NB4 (cell line): ENCODE results near the gene ZNF358.

ENCODE experiments used
- MYC ChIP-seq: IDR thresholded peaks from 2 replicates; pipeline ENCODE4 v1.6.1; 2011; ENCODE audit warnings: low read depth, low read length
- TF ChIP-seq, protein P1 (sequence below): IDR thresholded peaks from one replicate; pipeline ENCODE4 v1.5.1; 2012; ENCODE audit warnings: low read depth, low read length

DNA sequence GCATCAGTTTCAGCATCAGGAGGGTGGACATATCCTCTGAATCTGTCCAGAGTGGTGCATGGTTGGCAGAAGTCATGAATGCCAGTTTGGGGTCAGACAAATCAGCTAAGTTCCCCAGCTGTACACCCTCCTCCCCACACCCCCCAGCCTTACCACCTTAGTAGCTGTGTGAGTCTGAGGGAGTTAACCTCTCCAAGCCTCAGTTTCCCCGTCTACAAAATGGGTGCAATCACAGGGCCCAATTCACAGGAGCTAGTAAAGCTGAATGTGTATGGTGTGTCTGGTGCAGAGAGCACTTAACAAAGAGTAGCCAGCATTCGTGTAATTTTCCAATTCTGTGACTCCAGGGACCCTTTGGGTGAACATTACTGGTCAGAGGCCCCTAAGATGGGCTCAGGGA is 13.4 kb upstream of the ZNF358 start:
- TF ChIP-seq, protein P1, sequence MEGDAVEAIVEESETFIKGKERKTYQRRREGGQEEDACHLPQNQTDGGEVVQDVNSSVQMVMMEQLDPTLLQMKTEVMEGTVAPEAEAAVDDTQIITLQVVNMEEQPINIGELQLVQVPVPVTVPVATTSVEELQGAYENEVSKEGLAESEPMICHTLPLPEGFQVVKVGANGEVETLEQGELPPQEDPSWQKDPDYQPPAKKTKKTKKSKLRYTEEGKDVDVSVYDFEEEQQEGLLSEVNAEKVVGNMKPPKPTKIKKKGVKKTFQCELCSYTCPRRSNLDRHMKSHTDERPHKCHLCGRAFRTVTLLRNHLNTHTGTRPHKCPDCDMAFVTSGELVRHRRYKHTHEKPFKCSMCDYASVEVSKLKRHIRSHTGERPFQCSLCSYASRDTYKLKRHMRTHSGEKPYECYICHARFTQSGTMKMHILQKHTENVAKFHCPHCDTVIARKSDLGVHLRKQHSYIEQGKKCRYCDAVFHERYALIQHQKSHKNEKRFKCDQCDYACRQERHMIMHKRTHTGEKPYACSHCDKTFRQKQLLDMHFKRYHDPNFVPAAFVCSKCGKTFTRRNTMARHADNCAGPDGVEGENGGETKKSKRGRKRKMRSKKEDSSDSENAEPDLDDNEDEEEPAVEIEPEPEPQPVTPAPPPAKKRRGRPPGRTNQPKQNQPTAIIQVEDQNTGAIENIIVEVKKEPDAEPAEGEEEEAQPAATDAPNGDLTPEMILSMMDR: no peak
- no peak for TF ChIP-seq MYC
